ENCODE data around the gene TTC9B.

TTC9B gene

DNA sequence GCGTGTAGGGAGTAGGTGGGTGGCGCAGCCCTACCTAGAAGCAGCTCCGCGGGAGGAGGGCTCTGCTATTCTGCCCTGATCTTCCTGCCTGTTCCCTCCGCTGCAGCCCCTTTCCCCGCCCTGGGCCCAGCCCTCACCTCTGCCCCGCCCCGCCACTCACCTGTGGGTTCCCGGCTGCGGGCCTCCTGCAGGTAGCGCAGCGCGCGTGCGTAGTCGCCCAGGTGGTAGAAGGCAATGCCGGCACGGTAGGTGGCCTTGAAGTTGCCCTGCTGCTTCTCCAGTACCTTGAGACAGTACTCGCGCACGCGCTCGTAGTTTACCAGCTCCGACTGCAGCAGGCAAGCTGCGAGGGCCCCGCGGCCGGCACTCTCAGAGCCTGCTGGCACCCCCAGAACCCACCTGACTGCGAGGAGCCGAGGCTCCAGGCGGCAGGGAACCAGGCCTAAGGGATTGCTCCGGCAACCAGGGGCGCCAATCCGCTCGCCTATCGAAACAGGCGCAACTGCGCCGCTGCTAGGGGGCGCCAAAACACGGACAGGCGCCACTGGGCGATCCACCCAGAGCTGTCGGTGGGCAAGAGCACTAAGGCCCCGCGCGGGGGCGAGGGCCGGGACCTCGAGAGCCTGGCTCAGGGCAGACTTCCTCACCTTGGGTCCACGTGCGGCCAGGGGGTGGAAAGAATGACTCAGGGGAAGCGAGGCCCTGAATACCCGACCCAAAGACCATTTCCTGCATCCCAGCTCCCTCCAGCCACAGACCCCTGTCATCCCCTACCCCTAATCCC lies 965 bp downstream of the TTC9B start:
- DNase-seq, result no peak
- Mint-ChIP-seq H3K4me3 (no peak overlapping the region), H3K27me3 (peaks cover 57% of the 10 kb centered on the region), H3K27ac (no peak overlapping the region), H3K9me3 (peaks cover 3% of the 10 kb centered on the region), H3K36me3 (ENCODE audit: low read depth) (peaks cover 7% of the 10 kb centered on the region), H3K4me1 (ENCODE audit: low read depth) (peaks cover 19% of the 10 kb centered on the region)

GRCh38 chr19:40216777-40217026 lies 1.5 kb downstream of the TTC9B start:
- Mint-ChIP-seq H3K36me3 (ENCODE audit: low read depth) (peaks cover 11% of the 10 kb centered on the region), H3K27me3 (peaks cover 52% of the 10 kb centered on the region), H3K27ac (no peak overlapping the region), H3K4me1 (ENCODE audit: low read depth) (peaks cover 16% of the 10 kb centered on the region), H3K4me3 (no peak overlapping the region), H3K9me3 (no peaks in the 10 kb centered on the region)
- DNase-seq, result no peak

- Mint-ChIP-seq H3K4me1 (ENCODE audit: low read depth) (peaks cover 16% of the 10 kb centered on the region), H3K27me3 (peaks cover 47% of the 10 kb centered on the region), H3K27ac (no peak overlapping the region), H3K9me3 (no peaks in the 10 kb centered on the region), H3K4me3 (no peak overlapping the region), H3K36me3 (ENCODE audit: low read depth) (peaks cover 16% of the 10 kb centered on the region)
- no peak for DNase-seq
These were observed 2.0 kb downstream of the TTC9B start for GRCh38 chr19:40216013-40216776.

GRCh38 chr19:40214936-40215335 lies 3.2 kb downstream of the TTC9B start:
- H3K4me1 Mint-ChIP-seq (ENCODE audit: low read depth), result peaks cover 12% of the 10 kb centered on the region
- H3K4me3 Mint-ChIP-seq, result no peak overlapping the region
- no peak overlapping the region for H3K27ac Mint-ChIP-seq
- no peaks in the 10 kb centered on the region for H3K9me3 Mint-ChIP-seq
- H3K27me3 Mint-ChIP-seq, result peaks cover 38% of the 10 kb centered on the region
- peaks cover 29% of the 10 kb centered on the region for H3K36me3 Mint-ChIP-seq (ENCODE audit: low read depth)
- DNase-seq, result no peak

GRCh38 chr19:40213882-40214570 lies 4.2 kb downstream of the TTC9B start:
- Mint-ChIP-seq H3K4me1 (ENCODE audit: low read depth) (peaks cover 9% of the 10 kb centered on the region), H3K27ac (no peak overlapping the region), H3K4me3 (no peak overlapping the region), H3K27me3 (peaks cover 29% of the 10 kb centered on the region), H3K36me3 (ENCODE audit: low read depth) (peaks cover 35% of the 10 kb centered on the region), H3K9me3 (no peaks in the 10 kb centered on the region)
- no peak for DNase-seq

DNA sequence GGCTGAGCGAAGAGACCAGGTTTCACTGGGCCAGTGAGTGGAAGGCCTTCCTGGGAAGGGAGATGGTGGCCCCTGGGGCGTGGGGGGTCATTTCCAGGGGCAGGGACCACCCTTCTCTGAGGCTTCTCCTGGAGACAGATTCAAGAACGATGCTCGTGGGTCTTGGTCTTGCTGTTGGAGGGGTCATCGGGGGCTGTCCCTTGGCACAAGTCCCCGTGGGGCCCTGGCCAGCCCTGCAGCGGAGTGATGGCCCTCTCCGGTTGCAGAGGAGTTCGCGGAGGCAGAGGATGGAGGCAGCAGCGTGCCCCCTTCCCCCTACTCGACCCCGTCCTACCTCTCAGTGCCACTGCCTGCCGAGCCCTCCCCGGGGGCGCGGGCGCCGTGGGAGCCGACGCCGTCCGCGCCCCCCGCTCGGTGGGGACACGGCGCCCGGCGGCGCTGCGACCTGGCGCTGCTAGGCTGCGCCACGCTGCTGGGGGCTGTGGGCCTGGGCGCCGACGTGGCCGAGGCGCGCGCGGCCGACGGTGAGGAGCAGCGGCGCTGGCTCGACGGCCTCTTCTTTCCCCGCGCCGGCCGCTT lies 4.8 kb downstream of the TTC9B start:
- Mint-ChIP-seq H3K4me1 (ENCODE audit: low read depth) (peaks cover 8% of the 10 kb centered on the region), H3K36me3 (ENCODE audit: low read depth) (peaks cover 40% of the 10 kb centered on the region), H3K27ac (no peak overlapping the region), H3K27me3 (peaks cover 22% of the 10 kb centered on the region), H3K4me3 (no peak overlapping the region), H3K9me3 (no peaks in the 10 kb centered on the region)
- no peak for DNase-seq

GRCh38 chr19:40210889-40211288 lies 7.3 kb downstream of the TTC9B start:
- H3K27me3 Mint-ChIP-seq, result peaks cover 3% of the 10 kb centered on the region
- H3K9me3 Mint-ChIP-seq, result no peaks in the 10 kb centered on the region
- peaks cover 47% of the 10 kb centered on the region for H3K36me3 Mint-ChIP-seq (ENCODE audit: low read depth)
- no peak for DNase-seq
- H3K4me3 Mint-ChIP-seq, result no peak overlapping the region
- H3K4me1 Mint-ChIP-seq (ENCODE audit: low read depth), result no peaks in the 10 kb centered on the region
- no peak overlapping the region for H3K27ac Mint-ChIP-seq

- Mint-ChIP-seq H3K27me3 (no peaks in the 10 kb centered on the region), H3K4me1 (ENCODE audit: low read depth) (no peaks in the 10 kb centered on the region), H3K36me3 (ENCODE audit: low read depth) (peaks cover 60% of the 10 kb centered on the region), H3K9me3 (no peaks in the 10 kb centered on the region), H3K27ac (no peak overlapping the region), H3K4me3 (no peak overlapping the region)
- no peak for DNase-seq
These were observed 9.6 kb downstream of the TTC9B start for GRCh38 chr19:40208602-40209001.

DNA sequence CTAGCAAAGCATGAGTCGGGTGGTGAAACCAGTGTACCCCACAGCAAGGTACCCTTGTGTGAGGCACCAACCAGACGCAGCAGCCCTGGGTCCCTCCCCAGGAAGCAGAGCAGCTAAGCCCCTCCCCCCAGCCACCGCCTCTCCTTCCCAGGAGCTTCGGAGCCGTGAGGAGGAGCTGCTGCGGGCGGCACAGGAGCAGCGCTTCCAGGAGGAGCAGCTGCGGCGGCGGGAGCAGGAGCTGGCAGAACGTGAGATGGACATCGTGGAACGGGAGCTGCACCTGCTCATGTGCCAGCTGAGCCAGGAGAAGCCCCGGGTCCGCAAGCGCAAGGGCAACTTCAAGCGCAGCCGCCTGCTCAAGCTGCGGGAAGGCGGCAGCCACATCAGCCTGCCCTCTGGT lies 12.4 kb downstream of the TTC9B start:
- H3K4me3 Mint-ChIP-seq, result no peak overlapping the region
- H3K4me1 Mint-ChIP-seq (ENCODE audit: low read depth), result no peaks in the 10 kb centered on the region
- DNase-seq, result no peak
- no peaks in the 10 kb centered on the region for H3K27me3 Mint-ChIP-seq
- H3K27ac Mint-ChIP-seq, result no peak overlapping the region
- H3K36me3 Mint-ChIP-seq (ENCODE audit: low read depth), result peaks cover 55% of the 10 kb centered on the region
- H3K9me3 Mint-ChIP-seq, result no peaks in the 10 kb centered on the region

DNA sequence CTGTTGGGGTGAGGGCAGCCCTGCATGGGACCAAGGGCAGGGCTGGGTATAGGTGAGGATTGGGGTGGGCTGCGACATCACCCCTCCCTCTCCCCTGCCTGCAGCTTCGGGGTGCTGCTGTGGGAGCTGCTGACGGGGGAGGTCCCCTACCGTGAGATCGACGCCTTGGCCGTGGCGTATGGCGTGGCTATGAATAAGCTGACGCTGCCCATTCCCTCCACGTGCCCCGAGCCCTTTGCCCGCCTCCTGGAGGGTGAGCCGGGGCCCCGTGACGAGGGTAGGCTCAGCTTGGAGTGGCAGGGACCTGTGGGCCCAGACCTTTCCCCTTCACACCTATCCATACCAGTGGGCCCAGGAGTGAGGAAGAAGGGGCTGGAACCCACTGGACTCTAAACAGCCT lies 13.8 kb downstream of the TTC9B start:
- peaks cover 44% of the 10 kb centered on the region for H3K36me3 Mint-ChIP-seq (ENCODE audit: low read depth)

GRCh38 chr19:40200341-40201099 lies 17.7 kb downstream of the TTC9B start:
- Mint-ChIP-seq H3K27me3 (no peaks in the 10 kb centered on the region), H3K9me3 (no peaks in the 10 kb centered on the region), H3K27ac (no peak overlapping the region), H3K4me1 (ENCODE audit: low read depth) (peaks cover 3% of the 10 kb centered on the region), H3K36me3 (ENCODE audit: low read depth) (peaks cover 35% of the 10 kb centered on the region), H3K4me3 (no peak overlapping the region)
- no peak for DNase-seq

More for the DNA sequence above, 13.8 kb downstream of the TTC9B start:
- Mint-ChIP-seq H3K27ac (no peak overlapping the region), H3K4me3 (no peak overlapping the region), H3K4me1 (ENCODE audit: low read depth) (no peaks in the 10 kb centered on the region), H3K27me3 (no peaks in the 10 kb centered on the region), H3K9me3 (no peaks in the 10 kb centered on the region)
- DNase-seq, result no peak

GRCh38 chr19:40198272-40198990 lies 19.8 kb downstream of the TTC9B start:
- Mint-ChIP-seq H3K27ac (no peak overlapping the region), H3K36me3 (ENCODE audit: low read depth) (peaks cover 18% of the 10 kb centered on the region), H3K4me1 (ENCODE audit: low read depth) (peaks cover 13% of the 10 kb centered on the region), H3K9me3 (no peaks in the 10 kb centered on the region), H3K4me3 (no peak overlapping the region), H3K27me3 (no peaks in the 10 kb centered on the region)
- no peak for DNase-seq

- no peaks in the 10 kb centered on the region for H3K27me3 Mint-ChIP-seq
- H3K4me3 Mint-ChIP-seq, result no peak overlapping the region
- no peaks in the 10 kb centered on the region for H3K9me3 Mint-ChIP-seq
- H3K4me1 Mint-ChIP-seq (ENCODE audit: low read depth), result peaks cover 39% of the 10 kb centered on the region
- H3K27ac Mint-ChIP-seq, result no peak overlapping the region
- no peak for DNase-seq
- peaks cover 4% of the 10 kb centered on the region for H3K36me3 Mint-ChIP-seq (ENCODE audit: low read depth)
These were observed 24.7 kb downstream of the TTC9B start for GRCh38 chr19:40193587-40193849.

Data from activated T-cell treated with anti-CD3 and anti-CD28 coated beads, Interleukin-2, amount 50 U/mL, for 24 hours (primary cell).